Thyroid gland (tissue), 4 donors: ENCODE data around the gene COL27A1.

Source experiments
- CTCF ChIP-seq, 6 experiments: fragments of 200-600 bp in 3 of 6; fragments of 450-650 bp in 3 of 6; sonication (generic) in 3 of 6; IDR thresholded peaks; one replicate each; pipeline ENCODE4 v1.5.1; 2016 to 2019; ENCODE audit warnings: antibody characterized with exemption in 6 of 6, mild to moderate bottlenecking in 2 of 6, inconsistent platforms in 1 of 6, moderate library complexity in 1 of 6
- POLR2A ChIP-seq, 2 donors: fragments of 450-650 bp; IDR thresholded peaks; one replicate each; pipeline ENCODE4 v1.6.1; 2017; ENCODE audit warnings: antibody characterized with exemption in 2 of 2, mild to moderate bottlenecking in 2 of 2, moderate library complexity in 1 of 2

- TF ChIP-seq CTCF (IDR thresholded peaks at IDR 0.05) = no peak
- no peak for TF ChIP-seq POLR2A (IDR thresholded peaks at IDR 0.05)
Observed at GRCh38 chr9:114301798-114302565, 146.6 kb downstream of the COL27A1 start.
